ENCODE measurements around the gene CHST3.

CHST3 gene

DNA sequence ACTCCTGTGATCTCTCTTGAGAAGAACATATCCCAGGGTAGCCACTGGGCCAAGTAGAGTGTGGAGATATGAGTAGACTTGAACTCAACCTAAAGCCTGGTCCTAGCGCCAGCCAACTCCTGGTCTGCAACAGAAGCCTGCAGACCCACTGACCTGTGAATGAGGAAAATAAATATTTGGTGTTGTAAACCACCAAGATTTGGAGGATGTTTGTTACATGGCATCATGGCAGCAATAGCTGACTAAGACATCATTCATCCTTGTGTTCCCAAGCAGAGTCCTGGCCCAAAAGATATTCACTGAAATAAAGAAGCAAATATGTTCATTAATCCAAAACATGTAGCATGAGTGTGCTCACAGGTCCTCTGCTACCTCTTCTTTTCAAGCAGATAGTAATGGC lies 26.0 kb upstream of the CHST3 start:
- Histone ChIP-seq H3K4me2 (no peak overlapping the region), H3K4me1 (ENCODE audit: low read depth, poor library complexity, severe bottlenecking) (no peaks in the 10 kb centered on the region), H3K79me2 (ENCODE audit: insufficient read depth, low read depth) (no peaks in the 10 kb centered on the region), H4K20me1 (ENCODE audit: insufficient read depth) (no peaks in the 10 kb centered on the region), H3K27me3 (ENCODE audit: insufficient read depth, low read depth) (no peaks in the 10 kb centered on the region), H3K36me3 (ENCODE audit: insufficient read depth) (no peaks in the 10 kb centered on the region), H3K27ac (no peak overlapping the region), H3K9ac (no peak overlapping the region), H3K4me3 (IDR thresholded peaks at IDR 0.05; ENCODE audit: insufficient read depth, low read depth, low read length) (no peak overlapping the region), H2AFZ (ENCODE audit: low read depth) (no peak overlapping the region)
- TF ChIP-seq, protein P1, sequence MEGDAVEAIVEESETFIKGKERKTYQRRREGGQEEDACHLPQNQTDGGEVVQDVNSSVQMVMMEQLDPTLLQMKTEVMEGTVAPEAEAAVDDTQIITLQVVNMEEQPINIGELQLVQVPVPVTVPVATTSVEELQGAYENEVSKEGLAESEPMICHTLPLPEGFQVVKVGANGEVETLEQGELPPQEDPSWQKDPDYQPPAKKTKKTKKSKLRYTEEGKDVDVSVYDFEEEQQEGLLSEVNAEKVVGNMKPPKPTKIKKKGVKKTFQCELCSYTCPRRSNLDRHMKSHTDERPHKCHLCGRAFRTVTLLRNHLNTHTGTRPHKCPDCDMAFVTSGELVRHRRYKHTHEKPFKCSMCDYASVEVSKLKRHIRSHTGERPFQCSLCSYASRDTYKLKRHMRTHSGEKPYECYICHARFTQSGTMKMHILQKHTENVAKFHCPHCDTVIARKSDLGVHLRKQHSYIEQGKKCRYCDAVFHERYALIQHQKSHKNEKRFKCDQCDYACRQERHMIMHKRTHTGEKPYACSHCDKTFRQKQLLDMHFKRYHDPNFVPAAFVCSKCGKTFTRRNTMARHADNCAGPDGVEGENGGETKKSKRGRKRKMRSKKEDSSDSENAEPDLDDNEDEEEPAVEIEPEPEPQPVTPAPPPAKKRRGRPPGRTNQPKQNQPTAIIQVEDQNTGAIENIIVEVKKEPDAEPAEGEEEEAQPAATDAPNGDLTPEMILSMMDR (conservative IDR thresholded peaks at IDR 0.05; ENCODE audit: low read depth, low read length): no peak

DNA sequence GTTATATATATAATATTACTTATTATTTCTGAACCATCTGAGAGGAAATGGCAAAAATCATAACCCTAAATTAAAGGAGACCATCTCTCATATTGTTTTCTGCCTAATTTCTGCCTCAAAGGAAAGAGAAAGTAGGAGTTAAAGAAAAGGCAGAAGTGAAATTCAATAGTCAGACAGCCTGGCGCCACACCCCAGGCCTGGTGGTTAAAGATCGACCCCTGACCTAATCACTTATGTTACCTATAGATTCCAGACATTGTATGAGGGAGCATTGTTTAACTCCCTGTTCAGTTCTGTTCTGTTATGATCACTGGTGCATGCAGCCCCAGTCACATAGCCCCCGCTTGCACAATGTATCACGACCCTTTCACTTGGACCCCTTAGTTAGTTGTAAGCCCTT lies 24.9 kb upstream of the CHST3 start:
- H3K9ac ChIP-seq: no peak overlapping the region
- no peak overlapping the region for H3K4me3 ChIP-seq (IDR thresholded peaks at IDR 0.05; ENCODE audit: insufficient read depth, low read depth, low read length)
- no peaks in the 10 kb centered on the region for H3K27me3 ChIP-seq (ENCODE audit: insufficient read depth, low read depth)
- no peak overlapping the region for H3K27ac ChIP-seq
- H3K36me3 ChIP-seq (ENCODE audit: insufficient read depth): no peaks in the 10 kb centered on the region
- no peak overlapping the region for H3K4me2 ChIP-seq
- no peaks in the 10 kb centered on the region for H3K4me1 ChIP-seq (ENCODE audit: low read depth, poor library complexity, severe bottlenecking)
- H4K20me1 ChIP-seq (ENCODE audit: insufficient read depth): no peaks in the 10 kb centered on the region
- TF ChIP-seq, protein P1 (conservative IDR thresholded peaks at IDR 0.05; ENCODE audit: low read depth, low read length): no peak
- H3K79me2 ChIP-seq (ENCODE audit: insufficient read depth, low read depth): no peaks in the 10 kb centered on the region
- no peak overlapping the region for H2AFZ ChIP-seq (ENCODE audit: low read depth)

DNA sequence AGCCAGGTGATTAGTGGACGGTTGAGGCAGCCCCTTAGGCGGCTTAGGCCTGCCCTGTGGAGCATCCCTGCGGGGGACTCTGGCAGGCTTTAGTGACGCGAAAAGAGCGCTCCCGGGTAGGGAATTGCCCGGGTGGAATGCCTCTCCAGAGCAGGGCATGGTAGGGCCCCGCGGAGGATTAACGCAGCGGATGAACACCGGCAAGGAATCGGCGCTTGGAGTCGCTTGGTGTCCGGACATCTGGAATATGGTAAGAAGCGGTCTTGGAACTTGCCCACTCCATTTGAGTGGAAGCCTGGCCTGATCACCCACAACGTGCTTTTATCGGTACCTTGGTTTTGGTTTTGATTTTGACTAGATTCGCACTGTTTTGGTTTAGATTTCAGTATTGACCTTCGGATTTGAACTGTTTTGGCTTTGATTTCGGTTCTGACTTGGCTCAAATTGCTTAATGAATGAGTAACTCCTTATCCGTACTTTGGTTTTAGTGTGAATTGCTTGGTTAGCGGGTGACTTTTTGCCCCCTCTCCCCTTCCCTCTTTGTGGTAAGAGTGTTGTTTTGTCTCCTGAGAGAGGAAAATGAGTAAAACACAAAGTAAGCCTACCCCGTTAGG lies 24.2 kb upstream of the CHST3 start:
- Histone ChIP-seq H3K27ac (no peak overlapping the region), H3K9ac (no peak overlapping the region), H3K4me3 (IDR thresholded peaks at IDR 0.05; ENCODE audit: insufficient read depth, low read depth, low read length) (no peak overlapping the region), H3K36me3 (ENCODE audit: insufficient read depth) (no peaks in the 10 kb centered on the region), H4K20me1 (ENCODE audit: insufficient read depth) (no peaks in the 10 kb centered on the region), H2AFZ (ENCODE audit: low read depth) (no peak overlapping the region), H3K27me3 (ENCODE audit: insufficient read depth, low read depth) (no peaks in the 10 kb centered on the region), H3K4me2 (no peak overlapping the region), H3K79me2 (ENCODE audit: insufficient read depth, low read depth) (no peaks in the 10 kb centered on the region), H3K4me1 (ENCODE audit: low read depth, poor library complexity, severe bottlenecking) (no peaks in the 10 kb centered on the region)
- TF ChIP-seq, protein P1 (conservative IDR thresholded peaks at IDR 0.05; ENCODE audit: low read depth, low read length): no peak

DNA sequence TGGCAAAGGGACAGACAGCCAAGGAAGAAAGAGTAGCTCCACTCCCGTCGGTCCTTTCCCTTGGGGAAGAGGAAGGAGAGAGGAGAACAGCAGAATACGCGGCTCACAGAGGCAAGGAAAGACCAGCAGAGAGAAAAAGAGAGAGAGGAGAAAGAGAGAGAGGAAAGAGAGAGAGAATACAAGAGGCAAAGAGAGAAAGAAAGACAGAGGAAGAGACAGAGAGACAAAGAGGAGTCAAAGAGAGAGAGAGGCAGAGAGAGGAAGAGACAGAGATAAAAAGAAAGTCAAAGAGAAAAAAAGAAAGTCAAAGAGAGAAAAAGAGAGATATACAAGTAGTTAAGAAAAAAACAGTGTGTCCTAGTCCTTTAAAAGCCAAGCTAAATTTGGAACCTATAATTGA lies 23.4 kb upstream of the CHST3 start:
- H3K4me2 ChIP-seq: no peak overlapping the region

More for the DNA sequence above, 23.4 kb upstream of the CHST3 start:
- Histone ChIP-seq H4K20me1 (ENCODE audit: insufficient read depth) (no peaks in the 10 kb centered on the region), H3K27ac (no peak overlapping the region), H3K9ac (no peak overlapping the region), H3K27me3 (ENCODE audit: insufficient read depth, low read depth) (no peaks in the 10 kb centered on the region), H2AFZ (ENCODE audit: low read depth) (no peak overlapping the region), H3K4me1 (ENCODE audit: low read depth, poor library complexity, severe bottlenecking) (no peaks in the 10 kb centered on the region), H3K36me3 (ENCODE audit: insufficient read depth) (no peaks in the 10 kb centered on the region), H3K79me2 (ENCODE audit: insufficient read depth, low read depth) (no peaks in the 10 kb centered on the region), H3K4me3 (IDR thresholded peaks at IDR 0.05; ENCODE audit: insufficient read depth, low read depth, low read length) (no peak overlapping the region)
- TF ChIP-seq, protein P1 (conservative IDR thresholded peaks at IDR 0.05; ENCODE audit: low read depth, low read length): no peak
